IMR-90 (cell line): ENCODE data around the gene MYOF. TPM values are rescaled to one million over a fixed set of nuclear protein-coding genes. Genes with fewer than 3 reads are reported as not detected.

ENCODE experiments used
- ATAC-seq: fragments of 200-7000 bp; cut with Tn5 transposase; 2 replicates; pipeline ENCODE4 v1.9.1; 2020; ENCODE audit warnings: low read depth, mild to moderate bottlenecking, moderate library complexity
- BruUV-seq: library from RNA; stranded (reverse); fragments of 400-500 nt; replicated peaks from 2 replicates; lab custom pipeline; 2021; lab: Mats Ljungman, UMichigan
- CTCF ChIA-PET: fragments of 300-600 bp; formaldehyde crosslinking; extraction: SDS; loops from one replicate; lab custom pipeline; 2021; ENCODE audit warnings: antibody characterized with exemption; lab: Yijun Ruan, JAX
- POLR2A ChIA-PET: fragments of 300-600 bp; sonication (Branson Sonifier 250); formaldehyde crosslinking; loops from one replicate; lab custom pipeline; 2022; ENCODE audit warnings: antibody characterized with exemption; ENCODE audit not compliant: unreplicated experiment; lab: Charles Lee
- DNase-seq: peaks from one replicate; pipeline ENCODE4 v3.0.0; 2013
- H2AFZ ChIP-seq: replicated peaks from 2 replicates; pipeline ENCODE3; 2013; ENCODE audit warnings: low read length, mild to moderate bottlenecking; ENCODE audit not compliant: poor library complexity
- H2AK5ac ChIP-seq: 2 replicates; pipeline ENCODE4 v1.6.1; 2013; ENCODE audit warnings: low read depth, low read length, inconsistent platforms
- H2AK9ac ChIP-seq: replicated peaks from 2 replicates; pipeline ENCODE3; 2013; ENCODE audit warnings: mild to moderate bottlenecking, low read depth, low read length, moderate library complexity; ENCODE audit not compliant: poor library complexity
- H2BK120ac ChIP-seq: 2 replicates; pipeline ENCODE4 v1.6.1; 2013; ENCODE audit warnings: low read depth, low read length, inconsistent platforms
- H2BK15ac ChIP-seq: 3 replicates; pipeline ENCODE4 v1.6.1; 2013; ENCODE audit warnings: low read depth, low read length, inconsistent platforms
- H2BK20ac ChIP-seq: 2 replicates; pipeline ENCODE4 v1.6.1; 2013; ENCODE audit warnings: low read depth, mild to moderate bottlenecking, inconsistent platforms, low read length, moderate library complexity
- H2BK5ac ChIP-seq: 2 replicates; pipeline ENCODE4 v1.6.1; 2013; ENCODE audit warnings: mild to moderate bottlenecking, low read depth, low read length, inconsistent platforms; ENCODE audit not compliant: poor library complexity, severe bottlenecking
- H3K14ac ChIP-seq: replicated peaks from 2 replicates; pipeline ENCODE4 v1.6.1; 2013; ENCODE audit warnings: low read depth, low read length, inconsistent platforms
- H3K18ac ChIP-seq: 2 replicates; pipeline ENCODE4 v1.6.1; 2013; ENCODE audit warnings: low read depth, low read length, control low read depth
- H3K23ac ChIP-seq: 2 replicates; pipeline ENCODE4 v1.6.1; 2013; ENCODE audit warnings: low read depth, low read length, inconsistent platforms
- H3K27ac ChIP-seq: 2 replicates; pipeline ENCODE4 v1.5.1; 2013; ENCODE audit warnings: mild to moderate bottlenecking, control low read depth, low read length; ENCODE audit not compliant: insufficient read depth
- H3K27me3 ChIP-seq: 2 replicates; pipeline ENCODE4 v1.6.1; 2013; ENCODE audit warnings: low read length; ENCODE audit not compliant: control insufficient read depth, insufficient read depth
- H3K36me3 ChIP-seq: 2 replicates; pipeline ENCODE4 v1.6.1; 2013; ENCODE audit warnings: low read length, mixed read lengths; ENCODE audit not compliant: control insufficient read depth, insufficient read depth
- H3K4ac ChIP-seq: 2 replicates; pipeline ENCODE4 v1.6.1; 2013; ENCODE audit warnings: low read depth, low read length, inconsistent platforms
- H3K4me1 ChIP-seq: 2 replicates; pipeline ENCODE4 v1.6.1; 2013; ENCODE audit warnings: low read length, mixed read lengths; ENCODE audit not compliant: control insufficient read depth, insufficient read depth
- H3K4me2 ChIP-seq: 2 replicates; pipeline ENCODE4 v1.6.1; 2013; ENCODE audit warnings: low read depth, mild to moderate bottlenecking, control low read depth, low read length, moderate library complexity
- H3K4me3 ChIP-seq: 2 replicates; pipeline ENCODE4 v1.5.1; 2013; ENCODE audit warnings: low read depth, mild to moderate bottlenecking, control low read depth, low read length, moderate library complexity; ENCODE audit not compliant: insufficient read depth
- H3K56ac ChIP-seq: 2 replicates; pipeline ENCODE4 v1.6.1; 2013; ENCODE audit warnings: low read length, inconsistent platforms; ENCODE audit not compliant: insufficient read depth; ENCODE audit errors: extremely low read depth
- H3K79me1 ChIP-seq, 2 experiments: 2 replicates each; pipeline ENCODE4 v1.6.1; 2013; ENCODE audit warnings: low read length in 2 of 2, inconsistent platforms in 1 of 2, low read depth in 1 of 2
- H3K9ac ChIP-seq: 2 replicates; pipeline ENCODE4 v1.6.1; 2013; ENCODE audit warnings: low read depth, low read length, control low read depth
- H3K9me1 ChIP-seq: 2 replicates; pipeline ENCODE4 v1.6.1; 2013; ENCODE audit warnings: low read length, inconsistent platforms; ENCODE audit not compliant: insufficient read depth
- H3K9me3 ChIP-seq: 2 replicates; pipeline ENCODE4 v1.6.1; 2013; ENCODE audit warnings: low read length; ENCODE audit not compliant: control insufficient read depth, insufficient read depth
- H4K20me1 ChIP-seq: 2 replicates; pipeline ENCODE4 v1.6.1; 2013; ENCODE audit warnings: low read length, inconsistent platforms; ENCODE audit not compliant: insufficient read depth
- H4K5ac ChIP-seq: 2 replicates; pipeline ENCODE4 v1.6.1; 2013; ENCODE audit warnings: mild to moderate bottlenecking, low read depth, low read length, control low read depth
- H4K8ac ChIP-seq, 2 experiments: 2 replicates each; pipeline ENCODE4 v1.6.1; 2013; ENCODE audit warnings: low read depth in 2 of 2, low read length in 2 of 2, control low read depth in 1 of 2, inconsistent platforms in 1 of 2
- H4K91ac ChIP-seq: 2 replicates; pipeline ENCODE4 v1.6.1; 2013; ENCODE audit warnings: low read depth, low read length, inconsistent platforms; ENCODE audit not compliant: insufficient read depth
- BHLHE40 ChIP-seq: fragments of 150-350 bp; IDR thresholded peaks from 2 replicates; pipeline ENCODE4 v1.6.1; 2016; ENCODE audit warnings: mild to moderate bottlenecking, low read depth, low read length
- CEBPB ChIP-seq: IDR thresholded peaks from 2 replicates; pipeline ENCODE4 v1.6.1; 2012; ENCODE audit warnings: low read depth, low read length, improper control_type of control experiment
- CHD1 ChIP-seq: IDR thresholded peaks from 2 replicates; pipeline ENCODE4 v1.6.1; 2012; ENCODE audit warnings: low read depth, low read length, improper control_type of control experiment
- CTCF ChIP-seq: conservative IDR thresholded peaks from 2 replicates; pipeline ENCODE4 v1.5.1; 2012; ENCODE audit warnings: mild to moderate bottlenecking, low read depth, low read length, improper control_type of control experiment
- FOS ChIP-seq: fragments of 150-350 bp; IDR thresholded peaks from 2 replicates; pipeline ENCODE4 v1.6.1; 2016; ENCODE audit warnings: low read depth, low read length
- MAFK ChIP-seq: IDR thresholded peaks from 2 replicates; pipeline ENCODE4 v1.6.1; 2012; ENCODE audit warnings: low read depth, low read length, improper control_type of control experiment
- MAZ ChIP-seq: IDR thresholded peaks from 2 replicates; pipeline ENCODE4 v1.6.1; 2012; ENCODE audit warnings: low read depth, mild to moderate bottlenecking, low read length, improper control_type of control experiment, moderate library complexity, borderline replicate concordance
- MXI1 ChIP-seq: IDR thresholded peaks from 2 replicates; pipeline ENCODE4 v1.6.1; 2012; ENCODE audit warnings: low read depth, mild to moderate bottlenecking, low read length, moderate library complexity, borderline replicate concordance
- NFE2L2 ChIP-seq: fragments of 150-350 bp; IDR thresholded peaks from 2 replicates; pipeline ENCODE4 v1.6.1; 2016; ENCODE audit warnings: low read depth, mild to moderate bottlenecking, low read length
- POLR2A ChIP-seq: IDR thresholded peaks from 2 replicates; pipeline ENCODE4 v1.6.1; 2012; ENCODE audit warnings: mild to moderate bottlenecking, low read depth, low read length
- RAD21 ChIP-seq: IDR thresholded peaks from 2 replicates; pipeline ENCODE4 v1.6.1; 2012; ENCODE audit warnings: low read length, improper control_type of control experiment
- RCOR1 ChIP-seq: IDR thresholded peaks from 2 replicates; pipeline ENCODE4 v1.6.1; 2012; ENCODE audit warnings: mild to moderate bottlenecking, low read length, improper control_type of control experiment; ENCODE audit not compliant: insufficient replicate concordance
- RFX5 ChIP-seq: IDR thresholded peaks from 2 replicates; pipeline ENCODE4 v1.8.0; 2012; ENCODE audit warnings: low read depth, mild to moderate bottlenecking, low read length, moderate library complexity
- SMC3 ChIP-seq: fragments of 150-350 bp; IDR thresholded peaks from 2 replicates; pipeline ENCODE4 v1.6.1; 2016; ENCODE audit warnings: low read depth, mild to moderate bottlenecking, antibody characterized with exemption, low read length, moderate library complexity
- USF2 ChIP-seq: fragments of 150-350 bp; IDR thresholded peaks from 2 replicates; pipeline ENCODE4 v1.6.1; 2017; ENCODE audit warnings: mild to moderate bottlenecking, antibody characterized with exemption, low read length, low read depth
- WGBS, 2 experiments: methylation state at CpG; one replicate each; pipeline versions ENCODE4 v1.1.5 to v1.1.7; 2013; ENCODE audit warnings: missing lambda C conversion rate in 2 of 2; ENCODE audit not compliant: insufficient read length in 1 of 2; ENCODE audit errors: extremely low coverage in 2 of 2; 5-methylcytosine and 5-hydroxymethylcytosine counted together
- dilution Hi-C: fragments of 300-500 bp; cut with HindIII; formaldehyde crosslinking; loops from one replicate; pipeline ENCODE4 v1.14.3; 2018; ENCODE audit warnings: low sequenced_read_pairs; ENCODE audit not compliant: unreplicated experiment
- in situ Hi-C: fragments of 300-500 bp; cut with MboI; formaldehyde crosslinking; loops from 3 replicates; pipeline ENCODE4 v1.14.3; 2019; ENCODE audit warnings: low sequenced_read_pairs, inconsistent platforms, mixed read lengths
- intact Hi-C: fragments of 100-400 bp; cut with micrococcal nuclease; formaldehyde crosslinking; loops from 2 replicates; pipeline ENCODE4 v1.10.0; 2022
- polyA plus RNA-seq, 3 experiments: library from polyadenylated mRNA; depleted of rRNA; stranded (reverse); fragments of >200 nt; gene quantifications; 2 replicates each; pipeline ENCODE4 v1.2.3, GENCODE V29; 2012; ENCODE audit warnings: low replicate concordance in 1 of 3
- total RNA-seq: library from RNA; depleted of rRNA; stranded (reverse); fragments of >200 nt; gene quantifications from 2 replicates; pipeline ENCODE4 v1.2.3, GENCODE V29; 2012

The MYOF gene
- total and polyA plus RNA-seq, 2 of the 4 experiments (the other 2 are of a cell fraction), result 221 to 281 TPM

- no peak for TF ChIP-seq RAD21
- peak; percentile 25 for TF ChIP-seq RCOR1
Measured at GRCh38 chr10:93471110-93471651, 11.0 kb downstream of the MYOF start (continued).

- Histone ChIP-seq H3K23ac (peak overlapping the region; percentile 99), H3K14ac (peak overlapping the region; percentile 92), H2AFZ (no peak overlapping the region), H3K27ac (peak overlapping the region; percentile 98), H3K4me3 (no peak overlapping the region), H2BK20ac (peak overlapping the region; percentile 85), H3K9me1 (peaks cover 14% of the 10 kb centered on the region), H3K36me3 (peaks cover 12% of the 10 kb centered on the region), H4K20me1 (no peaks in the 10 kb centered on the region), H2BK15ac (peak overlapping the region; percentile 97), H2BK120ac (peak overlapping the region; percentile 99), H3K27me3 (no peaks in the 10 kb centered on the region), H2BK5ac (peak overlapping the region; percentile 100), H3K79me1 (peaks cover 9 to 54% of the 10 kb centered on the region in 2 experiments), H3K4me1 (peaks cover 45% of the 10 kb centered on the region), H3K4me2 (no peak overlapping the region), H3K4ac (peak overlapping the region; percentile 96), H4K91ac (peak overlapping the region; percentile 99), H4K5ac (peak overlapping the region; percentile 63), H3K56ac (peak overlapping the region; percentile 76; the same call in 1 of the 2 replicates), H2AK5ac (peak overlapping the region; percentile 100), H4K8ac (peak overlapping the region; percentile 97), H3K9ac (peak overlapping the region; percentile 32), H3K9me3 (no peaks in the 10 kb centered on the region), H3K18ac (peak overlapping the region; percentile 83), H2AK9ac (peak overlapping the region; percentile 66)
- in situ Hi-C loops (no loop called here), dilution Hi-C loops (no loop called here), intact Hi-C loops (no loop called here)
- ATAC-seq (no peak), DNase-seq (no peak)
- ChIA-PET CTCF (interaction anchor here (0.7 to 5.5 kb wide), 3 partner anchors 13 to 94 kb away, joined by 3 to 21 read pairs (median 6); partner anchors contain the start of gene MYOF), POLR2A (interaction anchor here (0.6 kb wide), 1 partner anchor 42 kb away, joined by 6 read pairs; no protein-coding TSS in a partner anchor)
- 100% methylated on average over 1 of the region's 3 CpGs; no CpG with 5 or more reads in 1 of the 2 experiments for WGBS, 2 experiments
- BruUV-seq, result no TSS peak
- no peak for TF ChIP-seq FOS
- no peak for TF ChIP-seq SMC3
- TF ChIP-seq CHD1, result no peak
- no peak for TF ChIP-seq RFX5
- no peak for TF ChIP-seq MXI1
- TF ChIP-seq USF2, result no peak
- TF ChIP-seq RCOR1, result no peak
- no peak for TF ChIP-seq RAD21
- no peak for TF ChIP-seq MAZ
- no peak for TF ChIP-seq CTCF
- TF ChIP-seq POLR2A, result no peak
- TF ChIP-seq BHLHE40, result no peak
- TF ChIP-seq NFE2L2, result no peak
- no peak for TF ChIP-seq CEBPB
- no peak for TF ChIP-seq MAFK
Measured at GRCh38 chr10:93469454-93469853, 12.7 kb downstream of the MYOF start.
